SH-SY5Y (cell line): ENCODE measurements around the gene CATSPERE.

ENCODE experiments used
- GATA2 ChIP-seq: IDR thresholded peaks from 2 replicates; pipeline ENCODE4 v1.6.1; 2011; ENCODE audit warnings: mild to moderate bottlenecking, low read depth, low read length
- GATA3 ChIP-seq: IDR thresholded peaks from 2 replicates; pipeline ENCODE4 v1.6.1; 2011; ENCODE audit warnings: low read depth, mild to moderate bottlenecking, low read length, moderate library complexity

DNA sequence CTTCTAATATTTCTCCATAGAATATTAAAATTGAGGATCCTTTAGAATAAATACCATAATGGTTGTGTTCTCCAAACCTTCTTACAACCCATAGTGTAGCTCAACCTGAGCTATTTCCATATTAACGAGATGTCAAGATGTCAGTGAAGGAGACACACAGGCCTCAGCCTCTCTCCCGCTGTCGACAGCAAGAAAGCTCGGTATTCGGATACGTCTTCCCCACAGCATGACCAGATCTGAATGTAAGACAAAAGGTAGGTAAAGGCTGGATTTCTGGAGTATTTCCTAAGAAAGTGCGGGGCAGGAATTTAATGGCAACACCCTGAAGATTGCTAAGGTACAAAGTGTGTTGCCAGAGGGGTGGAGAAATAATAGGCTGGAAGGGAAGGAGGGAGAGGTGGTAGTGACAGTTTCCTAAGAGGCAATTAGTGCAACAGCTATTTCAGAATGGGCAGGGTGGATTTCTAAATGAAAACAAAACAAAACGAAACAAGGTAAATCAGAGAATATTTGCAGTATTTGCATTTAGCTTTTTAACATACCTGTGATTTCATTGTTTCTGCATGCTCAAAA, 11.1 kb upstream of the CATSPERE start:
- no peak for TF ChIP-seq GATA2
- no peak for TF ChIP-seq GATA3
